NCI-H2196 (cell line): ENCODE data around the gene CYBA.
A peak's percentile ranks its signal among the peaks of the same experiment; 100 is the strongest.
"Not testable (repeated sequence)": the region's sequence is repeated elsewhere in the genome, so short reads cannot be mapped to it uniquely, and the experiment has no call there.

Experiments used
- DNase-seq: peaks from one replicate; lab custom pipeline; 2025; ENCODE audit not compliant: unreplicated experiment; lab: John Stamatoyannopoulos, UW

Gene CYBA

DNA sequence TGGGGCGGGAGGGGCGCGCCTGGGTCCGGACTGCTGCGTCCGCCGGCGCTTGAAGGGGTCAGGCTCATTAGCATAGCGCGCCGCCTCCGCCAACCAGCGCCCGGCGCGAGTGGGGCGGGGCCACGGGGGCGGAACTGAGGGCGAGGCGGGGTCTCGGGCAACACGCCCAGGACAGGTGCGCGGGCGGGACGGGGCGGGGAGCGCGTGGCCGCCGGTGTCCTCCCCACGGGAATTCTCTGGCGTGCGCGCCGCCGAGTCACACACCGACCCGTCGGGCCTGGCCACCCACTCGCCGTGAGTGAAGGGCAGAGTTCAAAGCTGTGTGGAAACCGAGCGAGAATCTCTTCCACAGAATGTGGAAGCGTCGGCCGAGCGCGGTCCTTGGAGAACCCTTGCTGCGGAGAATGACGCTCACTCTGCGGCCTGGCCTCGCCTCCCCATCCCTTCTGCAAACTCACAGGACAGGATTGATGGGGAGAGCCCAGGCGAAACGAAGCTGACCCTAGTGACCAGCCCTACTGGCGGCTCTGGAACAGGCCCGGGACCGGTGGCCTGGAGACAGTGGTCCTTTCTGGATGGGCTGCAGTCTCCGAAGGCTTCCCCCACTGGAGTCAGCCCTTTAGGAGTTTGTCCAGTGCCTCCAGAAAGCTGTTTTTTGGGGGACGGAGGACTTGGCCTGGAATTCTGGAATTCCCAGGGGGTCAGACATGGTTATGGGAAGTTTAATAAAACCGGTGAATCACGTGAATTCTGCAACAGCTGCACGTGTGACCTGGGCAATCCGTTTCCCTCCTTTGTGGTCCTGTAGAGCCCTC is 35.8 kb upstream of the CYBA start, which contains the start of gene SNAI3:
Gene SNAI3 (minus strand): TSS at position 69 of the 815 bp plus-strand sequence. CDS start 101 bp downstream, outside the sequence.
- peak; percentile 73 for DNase-seq

DNA sequence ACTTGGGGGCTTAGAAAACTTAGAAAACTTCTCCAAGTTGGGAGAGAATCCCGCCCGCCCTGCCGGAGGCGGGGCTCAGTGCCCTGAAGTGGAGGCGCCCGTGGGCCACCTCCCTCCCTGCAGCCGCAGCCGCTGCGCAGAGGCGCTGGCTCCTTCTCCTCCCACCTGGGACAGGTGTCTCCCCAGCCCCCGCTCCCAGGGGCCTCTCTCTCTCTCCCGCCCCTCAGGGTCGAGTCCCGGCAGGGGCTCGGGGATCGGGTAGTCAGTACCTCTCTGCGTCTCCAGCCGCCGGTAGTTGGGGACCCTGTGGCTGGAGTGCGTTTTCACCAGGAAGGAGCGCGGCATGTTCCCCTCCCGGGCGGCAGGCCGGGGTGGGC is 35.2 kb upstream of the CYBA start:
- peak; percentile 37 for DNase-seq

DNA sequence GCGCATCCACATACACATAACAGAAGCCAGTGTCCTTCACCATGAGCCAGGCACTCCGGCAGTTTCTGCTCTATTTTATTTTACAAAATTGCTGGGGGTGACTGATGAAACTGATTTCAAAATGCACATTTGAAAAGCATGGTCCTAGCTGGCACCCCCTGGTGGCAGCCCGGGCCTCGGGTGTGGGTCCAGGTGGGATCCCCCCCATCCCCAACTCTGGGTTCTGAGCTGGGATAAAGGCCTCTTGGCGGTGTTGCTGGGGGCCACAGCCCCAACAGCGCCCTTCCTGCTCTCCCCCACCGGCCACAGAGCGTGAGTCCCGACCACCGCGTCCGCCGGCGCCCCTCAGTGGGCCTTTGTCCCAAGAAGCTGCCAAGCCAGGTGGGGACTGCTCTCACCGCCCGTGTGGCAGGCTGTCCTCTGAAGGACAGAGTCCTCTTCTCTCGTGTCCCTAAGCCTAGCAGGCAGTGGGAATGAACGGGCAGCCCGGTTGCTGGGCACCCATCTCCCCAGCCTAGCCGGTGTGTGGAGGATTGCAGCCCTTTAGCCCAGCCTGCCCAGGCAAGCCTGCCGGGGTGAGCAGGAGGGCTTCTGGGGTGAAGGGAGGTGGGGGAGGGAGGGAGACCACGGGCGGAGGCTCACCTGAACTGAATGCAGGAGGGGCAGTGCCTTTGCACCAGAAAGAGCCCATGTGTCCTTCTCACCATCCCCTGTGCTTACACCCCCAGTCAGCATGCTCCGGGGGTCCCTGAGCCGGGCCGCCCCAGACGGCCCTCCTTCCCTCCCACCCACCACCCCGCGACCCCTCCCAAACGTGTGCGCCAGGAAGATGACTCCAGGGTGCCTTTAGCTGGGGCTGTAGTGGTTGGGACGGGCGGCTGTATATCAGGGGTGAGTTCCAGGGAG is 34.6 kb upstream of the CYBA start:
- no peak for DNase-seq

DNA sequence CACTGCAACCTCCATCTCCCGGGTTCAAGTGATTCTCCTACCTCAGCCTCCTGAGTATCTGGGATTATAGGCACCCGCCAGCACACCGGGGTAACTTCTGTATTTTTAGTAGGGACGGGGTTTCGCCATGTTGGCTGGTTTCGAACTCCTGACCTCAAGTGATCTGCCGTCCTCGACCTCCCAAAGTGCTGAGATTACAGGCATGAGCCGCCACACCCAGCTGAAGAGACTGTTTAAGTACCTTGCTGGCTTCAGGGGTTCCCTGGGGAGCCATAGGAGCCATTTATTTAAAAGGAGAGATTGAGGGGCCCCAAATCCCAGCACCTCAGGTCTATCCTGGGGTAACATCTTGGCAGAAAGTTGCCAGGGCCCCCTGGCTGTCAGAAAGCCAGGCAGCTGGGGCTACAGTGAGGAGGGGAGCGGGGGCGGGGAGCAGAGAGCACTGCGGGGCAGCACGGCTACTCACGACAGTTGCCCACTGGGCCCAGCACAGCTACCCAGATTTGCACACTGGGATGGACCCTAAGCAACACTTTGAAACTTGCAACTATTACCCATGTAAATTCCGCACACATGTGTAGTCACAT is 33.8 kb upstream of the CYBA start:
- DNase-seq = no peak

DNA sequence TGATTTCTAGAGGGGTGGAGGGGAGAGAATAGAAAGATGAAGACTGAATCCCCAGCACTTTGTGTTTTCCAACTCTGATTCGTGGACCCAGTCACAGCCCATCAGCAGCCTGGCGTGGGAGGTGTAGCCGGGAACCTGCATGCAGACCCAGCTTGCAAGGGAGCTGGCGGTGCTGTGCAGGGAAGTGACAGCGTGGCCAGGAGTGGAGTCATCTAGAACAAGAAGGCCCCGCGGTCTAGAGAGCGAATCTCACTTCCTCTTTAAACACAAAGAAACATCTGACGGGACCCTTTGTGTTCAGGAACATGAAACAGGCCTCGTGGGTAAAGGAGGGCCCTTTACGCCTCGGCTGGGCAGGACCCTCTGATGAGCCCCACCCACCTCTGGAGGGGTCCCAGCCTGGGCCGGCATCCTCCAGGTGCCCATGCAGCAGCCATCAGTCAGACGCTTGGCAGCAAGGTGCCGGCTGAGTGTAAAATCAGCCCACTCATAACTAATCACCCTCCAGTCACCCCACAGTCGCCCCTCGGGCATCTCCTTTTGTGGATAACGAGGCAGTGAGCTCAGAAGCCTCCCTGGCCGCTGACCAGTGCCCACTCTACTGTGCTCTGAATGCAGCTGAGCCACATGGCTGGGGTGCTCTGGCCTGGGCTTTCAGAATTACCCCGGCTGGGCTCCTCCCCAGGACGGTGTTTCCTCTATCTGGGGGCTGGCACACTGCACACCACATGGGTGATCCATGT is 31.0 kb upstream of the CYBA start:
- no peak for DNase-seq

DNA sequence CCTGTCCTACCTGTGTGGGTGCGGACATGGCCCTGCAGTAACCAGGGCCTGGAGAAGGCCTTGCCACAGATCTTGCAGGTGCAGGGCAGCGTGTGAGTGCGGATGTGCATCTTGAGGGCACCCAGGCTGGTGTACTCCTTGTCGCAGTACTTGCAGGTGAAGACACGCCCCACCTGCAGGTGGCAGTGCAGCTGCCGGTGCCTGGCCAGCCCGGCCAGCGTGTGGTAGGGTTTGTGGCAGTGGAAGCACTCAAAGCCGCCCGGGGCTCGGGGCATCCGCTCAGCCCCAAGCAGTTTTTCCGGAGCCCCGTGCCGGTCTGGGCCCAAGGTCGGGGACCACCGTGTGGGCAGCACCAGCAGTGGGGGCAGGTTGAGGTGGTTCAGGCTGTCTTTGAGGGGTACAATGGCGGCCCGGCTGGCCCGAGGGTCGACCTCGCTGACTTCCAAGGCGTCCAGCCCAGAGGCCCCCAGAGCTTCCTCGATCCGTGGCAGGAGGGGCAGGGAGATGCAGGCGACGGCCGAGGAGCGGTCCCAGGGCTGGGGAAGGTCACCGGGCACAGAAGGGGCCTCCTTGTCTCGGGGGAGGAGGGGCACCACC is 30.3 kb upstream of the CYBA start:
- no peak for DNase-seq

DNA sequence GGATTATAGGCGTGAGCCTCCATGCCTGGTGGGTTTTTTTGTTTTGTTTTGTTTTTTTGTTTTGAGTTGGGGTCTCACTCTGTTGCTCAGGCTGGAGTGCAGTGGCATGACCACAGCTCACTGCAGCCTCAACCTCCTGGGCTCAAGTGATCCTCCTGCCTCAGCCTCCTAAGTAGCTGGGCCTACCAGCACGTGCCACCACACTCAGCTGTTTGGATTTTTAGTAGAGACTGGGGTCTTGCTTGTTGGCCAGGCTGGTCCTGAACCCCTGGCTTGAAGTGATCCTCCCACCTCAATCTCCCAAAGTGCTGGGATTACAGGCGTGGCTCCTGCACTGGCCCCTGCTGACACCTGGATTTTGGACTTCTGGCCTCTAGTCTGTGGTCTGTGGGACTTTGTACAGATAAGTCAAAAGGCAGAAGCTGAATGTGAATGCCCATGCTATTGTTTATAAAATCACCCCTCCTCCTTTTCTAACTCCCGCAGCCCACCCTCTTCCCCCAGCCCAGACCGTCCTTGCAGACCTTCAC is 29.8 kb upstream of the CYBA start:
- DNase-seq = no peak

DNA sequence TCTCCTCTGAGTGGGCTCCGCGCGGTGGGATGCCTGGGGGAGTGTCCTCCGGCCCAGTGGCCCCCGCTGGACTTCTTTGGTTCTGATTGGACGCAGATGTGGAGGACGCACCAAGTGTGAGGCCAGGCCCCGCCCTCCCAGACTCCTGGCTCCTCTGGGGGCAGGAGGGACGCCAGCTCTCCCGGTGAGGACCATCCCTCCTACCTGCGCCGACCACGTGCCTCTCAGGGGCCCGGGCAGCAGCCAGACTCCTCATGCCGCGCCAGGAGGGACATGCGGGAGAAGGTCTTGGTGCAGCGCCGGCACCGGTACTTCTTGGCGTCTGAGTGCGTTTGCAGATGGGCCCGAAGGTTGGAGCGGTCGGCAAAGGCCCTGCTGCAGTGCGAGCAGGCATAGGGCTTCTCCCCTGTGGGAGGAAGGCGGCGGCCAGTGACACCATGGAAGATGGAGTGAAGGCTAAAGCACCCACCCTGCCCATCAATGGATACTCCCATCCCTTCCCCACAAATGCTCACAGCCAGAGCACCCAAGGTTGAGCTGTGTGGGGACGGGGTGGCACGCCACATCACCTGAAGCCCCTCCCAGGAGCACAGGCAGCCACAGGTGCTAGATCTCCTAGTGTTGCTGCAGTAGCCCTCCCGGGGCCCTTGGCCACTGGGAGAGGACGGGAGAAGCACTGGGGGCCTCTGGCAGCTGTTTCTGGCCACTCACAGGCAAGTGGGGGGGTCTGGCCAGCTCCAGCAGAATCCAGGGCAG is 27.5 kb upstream of the CYBA start:
- no peak for DNase-seq

DNA sequence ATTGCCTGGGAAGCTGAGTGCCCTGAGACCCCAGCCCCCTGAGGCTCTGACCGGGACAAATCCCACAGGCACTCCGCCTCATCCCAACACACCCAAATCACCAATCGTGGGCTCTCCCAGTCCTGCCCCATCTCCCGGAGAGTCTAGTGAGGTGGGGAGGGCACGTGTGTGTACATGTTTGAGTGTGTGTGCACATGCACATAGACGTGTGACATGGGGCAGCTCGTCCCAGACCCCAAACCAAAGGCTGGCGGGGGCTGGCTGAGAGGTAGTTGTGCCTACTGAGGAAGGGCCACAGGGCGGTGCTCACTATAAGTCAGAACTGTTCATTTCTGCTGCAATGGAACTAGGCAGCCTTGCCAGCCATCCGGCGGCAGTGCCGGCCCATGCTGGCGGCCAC is 26.9 kb upstream of the CYBA start:
- DNase-seq = no peak

DNA sequence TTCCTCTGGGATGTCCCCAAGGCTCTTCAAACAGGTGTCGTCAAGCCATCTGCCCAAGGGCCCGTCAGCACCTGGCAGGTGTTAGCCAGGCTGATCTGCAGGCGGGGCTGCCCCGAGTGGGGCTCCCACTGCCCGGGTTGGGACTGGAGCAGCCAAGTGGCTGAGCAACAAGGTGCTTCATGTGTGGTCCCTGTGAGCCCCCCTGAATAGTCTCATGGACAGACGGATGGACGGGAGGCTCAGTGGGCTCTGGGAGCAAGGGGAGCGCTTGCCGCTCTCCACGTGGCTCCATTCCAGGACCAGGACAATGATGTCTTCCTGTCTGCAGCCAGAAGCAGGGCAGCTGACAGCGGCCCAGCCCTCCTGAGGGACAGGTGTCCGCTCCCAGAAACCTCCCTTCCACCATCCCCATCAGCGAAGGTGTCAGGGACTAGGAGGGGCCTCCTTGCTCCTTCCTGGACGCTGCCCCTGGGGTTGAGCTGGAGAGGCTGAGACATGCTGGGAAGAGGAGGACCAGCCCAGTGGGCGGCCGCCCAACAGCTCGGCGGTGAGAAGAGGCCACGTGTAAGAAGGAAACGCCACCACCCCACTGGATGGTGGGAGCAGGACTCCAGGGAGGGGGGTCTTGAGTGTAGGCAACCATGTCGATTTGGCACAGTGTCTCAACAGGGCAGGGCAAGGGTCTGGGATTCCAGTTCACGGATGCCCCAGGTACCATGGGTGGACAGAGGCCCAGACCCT is 25.8 kb upstream of the CYBA start:
- DNase-seq = no peak

DNA sequence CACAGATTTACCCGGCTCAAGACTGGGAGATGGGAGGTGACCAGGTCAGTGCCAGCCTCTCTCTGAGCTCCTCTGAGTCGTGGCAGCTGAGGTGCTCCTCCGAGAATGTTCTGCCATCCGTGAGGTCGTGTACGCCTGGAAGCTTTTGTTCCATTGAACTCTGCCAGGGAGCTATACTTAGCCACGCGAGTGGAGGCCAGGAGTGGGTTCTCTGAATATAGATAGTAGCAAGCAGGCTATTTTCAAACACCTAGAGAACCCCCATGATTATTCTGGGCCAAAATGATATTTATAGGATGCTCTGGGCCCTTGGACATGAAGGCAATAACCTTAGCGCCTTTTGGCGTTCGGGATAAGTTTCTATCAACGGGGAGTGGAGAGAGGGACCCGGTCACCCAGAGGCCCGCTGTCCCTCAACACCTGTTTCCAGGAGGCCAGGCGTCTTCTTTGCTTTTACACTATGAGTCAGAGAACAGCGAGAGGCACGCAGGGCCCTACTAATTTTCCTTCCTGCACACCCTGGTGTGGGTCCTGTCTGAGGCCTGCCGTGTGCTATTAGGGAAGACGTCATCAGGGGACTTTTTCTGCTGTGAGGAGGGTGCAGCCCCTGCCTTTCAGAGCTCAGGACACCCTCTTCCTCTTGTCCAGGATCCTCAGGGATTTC is 23.0 kb upstream of the CYBA start:
- no peak for DNase-seq

DNA sequence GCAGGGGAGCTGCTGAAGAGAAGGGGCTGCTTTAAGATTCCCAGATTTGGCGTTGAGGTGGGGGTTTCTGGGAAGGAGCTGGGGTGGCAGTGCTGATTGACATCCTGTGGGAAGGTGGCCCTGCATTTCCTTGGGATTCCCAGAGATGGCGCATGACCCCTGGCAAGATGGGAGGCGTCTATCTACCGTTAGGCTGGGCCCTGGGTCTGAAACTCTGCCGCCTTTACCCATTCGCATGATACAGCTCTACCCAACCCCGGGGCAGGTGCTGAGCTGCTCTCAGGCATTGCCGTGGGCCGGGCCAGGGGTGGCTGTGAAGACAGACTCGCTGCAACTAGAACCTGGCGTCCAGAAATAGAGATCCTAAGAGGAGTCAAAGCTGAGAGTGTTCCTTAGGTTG is 21.9 kb upstream of the CYBA start:
- no peak for DNase-seq

DNA sequence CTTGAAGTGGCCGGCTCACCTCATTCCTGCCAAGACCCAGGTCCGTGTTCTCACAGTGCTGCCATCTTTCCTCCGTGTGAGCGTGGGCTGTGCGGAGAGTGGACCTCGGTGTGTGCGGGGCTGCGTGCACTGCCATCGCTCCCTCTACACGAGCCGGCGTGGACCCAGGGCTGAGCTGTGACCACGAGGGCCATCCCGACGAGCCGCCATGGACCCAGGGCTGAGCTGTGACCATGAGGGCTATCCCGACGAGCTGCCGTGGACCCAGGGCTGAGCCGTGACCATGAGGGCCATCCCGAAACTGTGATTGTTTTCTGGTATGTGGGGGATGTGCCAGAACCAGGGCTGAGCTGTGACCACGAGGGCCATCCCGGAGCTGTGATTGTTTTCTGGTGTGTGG is 21.0 kb upstream of the CYBA start:
- no peak for DNase-seq

DNA sequence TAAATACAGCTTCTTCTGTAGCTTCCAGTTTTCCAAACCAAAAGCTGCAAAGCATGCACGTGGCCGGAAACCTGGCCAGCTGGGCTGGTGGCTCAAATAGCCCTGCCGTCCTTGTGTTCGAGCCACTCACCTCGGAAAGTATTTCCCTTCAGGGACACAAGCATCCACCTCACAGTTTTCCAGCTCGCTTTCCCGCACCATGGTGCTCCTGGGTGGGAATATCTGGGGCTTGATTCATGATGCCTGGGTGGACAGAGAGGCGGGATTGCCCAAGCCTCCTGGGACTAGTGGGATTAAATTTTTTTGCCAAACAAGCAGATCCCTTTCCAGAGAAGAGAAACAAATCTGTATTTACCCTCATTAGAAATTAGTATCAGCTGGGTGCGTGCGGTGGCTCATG is 19.1 kb upstream of the CYBA start:
- DNase-seq = no peak

DNA sequence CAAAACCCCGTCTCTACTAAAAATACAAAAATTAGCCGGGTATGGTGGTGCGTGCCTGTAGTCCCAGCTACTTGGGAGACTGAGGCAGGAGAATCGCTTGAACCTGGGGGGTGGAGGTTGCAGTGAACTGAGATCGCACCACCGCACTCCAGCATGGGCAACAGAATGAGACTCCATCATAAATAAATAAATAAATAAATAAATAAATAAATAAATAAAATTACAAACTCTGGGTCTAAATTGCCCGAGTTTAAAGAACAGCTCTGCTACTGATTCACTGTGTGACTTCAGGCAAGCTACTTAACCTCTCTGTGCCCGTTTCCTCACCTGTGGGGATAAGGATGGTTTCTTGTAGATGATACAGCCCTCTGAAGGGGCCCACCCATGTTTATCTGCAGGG is 18.6 kb upstream of the CYBA start:
- DNase-seq = not testable (repeated sequence)

DNA sequence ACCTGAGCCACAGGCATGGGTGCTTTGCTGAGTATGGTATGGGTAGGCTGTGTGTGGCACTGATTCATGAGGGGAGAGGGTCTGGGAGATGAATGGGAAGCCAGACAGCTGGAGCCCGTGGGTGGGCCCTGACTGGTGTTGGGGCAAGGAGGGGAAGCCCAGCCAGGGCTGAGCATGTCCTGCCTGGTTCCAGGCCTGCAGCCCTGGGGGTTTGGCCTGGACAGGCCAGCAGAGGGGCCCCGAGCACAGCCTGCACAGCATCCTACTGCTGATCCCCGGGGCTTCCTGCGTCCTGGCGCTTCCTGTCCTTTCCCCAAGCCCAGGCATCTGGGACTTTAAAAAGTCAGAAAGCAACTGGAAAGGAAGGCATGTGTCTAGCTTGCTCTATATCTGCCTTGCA is 16.6 kb upstream of the CYBA start:
- DNase-seq = no peak

DNA sequence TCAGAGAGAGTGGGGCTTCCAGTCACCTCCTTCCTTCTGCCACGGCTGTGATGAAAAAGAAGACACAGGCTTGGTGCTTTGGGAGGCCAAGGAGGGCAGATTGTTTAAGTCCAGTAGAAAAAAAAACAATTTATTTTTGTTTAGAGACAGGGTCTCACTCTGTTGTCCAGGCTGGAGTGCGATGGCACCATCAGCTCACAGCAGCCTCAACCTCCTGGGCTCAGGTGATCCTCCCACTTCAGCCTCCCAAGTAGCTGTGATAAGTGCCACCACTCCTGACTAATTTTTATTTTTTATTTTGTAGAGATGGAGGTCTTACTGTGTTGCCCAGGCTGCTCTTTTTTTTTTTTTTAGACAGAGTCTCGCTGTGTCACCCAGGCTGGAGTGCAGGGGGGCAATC is 14.7 kb upstream of the CYBA start:
- DNase-seq = no peak

DNA sequence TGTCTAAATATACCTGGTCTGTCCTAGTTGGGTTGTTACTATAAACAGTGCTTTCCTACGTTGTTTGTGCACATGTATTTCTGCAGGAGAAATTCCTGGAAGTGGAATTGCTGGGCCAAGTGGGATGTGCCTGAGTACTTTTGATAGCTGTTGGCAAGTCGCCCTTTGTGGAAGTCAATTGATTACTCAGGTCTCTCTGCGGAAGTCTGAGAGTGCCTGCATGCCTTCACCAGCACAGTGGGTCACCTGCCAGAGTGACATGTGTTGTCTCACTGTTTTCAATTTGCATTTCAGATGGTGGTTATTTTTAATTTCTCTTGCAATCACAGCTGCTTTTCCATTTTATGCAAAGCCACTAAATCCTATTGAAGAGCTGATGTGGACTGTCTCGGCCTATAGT is 14.3 kb upstream of the CYBA start:
- no peak for DNase-seq
